ENCODE data around the gene PRXL2B.

GRCh38 chr1:2628191-2628932 is 41.8 kb downstream of the PRXL2B start:
- TF ChIP-seq CTCF (IDR thresholded peaks at IDR 0.05) (no peak), POLR2A (IDR thresholded peaks at IDR 0.05) (no peak)
